ENCODE results near the gene TMEM44.

- TF ChIP-seq CTCF (IDR thresholded peaks at IDR 0.05): no peak
- TF ChIP-seq POLR2A (IDR thresholded peaks at IDR 0.05): no peak
Observed at GRCh38 chr3:194604126-194604525, 29.1 kb downstream of the TMEM44 start.
